GM12878 (cell line): ENCODE results near the gene KRTAP19-2. TPM values are rescaled to one million over a fixed set of nuclear protein-coding genes. Genes with fewer than 3 reads are reported as not detected.

Experiments used
- ATAC-seq: fragments of 200-7000 bp; cut with Tn5 transposase; 3 replicates; pipeline ENCODE4 v1.9.1; 2020; ENCODE audit warnings: mild to moderate bottlenecking, moderate library complexity
- BruUV-seq: library from RNA; stranded (reverse); fragments of 400-500 nt; replicated peaks from 2 replicates; lab custom pipeline; 2021; lab: Mats Ljungman, UMichigan
- CTCF ChIA-PET: fragments of 300-600 bp; sonication (Branson Sonifier 250); formaldehyde crosslinking; extraction: SDS; loops from one replicate; lab custom pipeline; 2021; ENCODE audit warnings: inconsistent platforms; lab: Yijun Ruan, JAX
- POLR2A ChIA-PET: fragments of 350-600 bp; formaldehyde crosslinking; extraction: SDS; loops from one replicate; lab custom pipeline; 2021; ENCODE audit warnings: inconsistent platforms; lab: Charles Lee
- RAD21 ChIA-PET: fragments of 300-600 bp; sonication (Branson Sonifier 250); formaldehyde crosslinking; loops from one replicate; lab custom pipeline; 2023; ENCODE audit warnings: antibody characterized with exemption; ENCODE audit not compliant: unreplicated experiment; lab: Charles Lee
- SMC1A ChIA-PET: fragments of 300-600 bp; sonication (Branson Sonifier 250); formaldehyde crosslinking; loops from one replicate; lab custom pipeline; 2023; ENCODE audit not compliant: unreplicated experiment, uncharacterized antibody; lab: Charles Lee
- DNase-seq: peaks from one replicate; pipeline ENCODE4 v3.0.0-alpha.2; 2011; ENCODE audit warnings: low read depth, low spot score
- FAIRE-seq: peaks from 3 replicates; lab custom pipeline; 2011; peaks lifted over from hg19 to GRCh38; lab: Jason Lieb, UNC
- H2AFZ ChIP-seq: 2 replicates; pipeline ENCODE4 v1.6.0; 2011; ENCODE audit warnings: low read depth, low read length, control low read depth; ENCODE audit not compliant: control insufficient read depth
- H3K27ac ChIP-seq: 2 replicates; pipeline ENCODE4 v1.5.1; 2011; ENCODE audit warnings: control low read depth; ENCODE audit not compliant: control insufficient read depth, insufficient read depth
- H3K27me3 ChIP-seq, 2 experiments: replicated peaks in 1 of 2; 2 replicates each; pipeline versions ENCODE4 v1.6.0 to v1.6.1; 2011; ENCODE audit warnings: low read length in 1 of 2; ENCODE audit not compliant: control insufficient read depth in 2 of 2, insufficient read depth in 2 of 2
- H3K36me3 ChIP-seq, 2 experiments: 2 replicates each; pipeline ENCODE4 v1.5.1; 2011; ENCODE audit warnings: low read length in 1 of 2; ENCODE audit not compliant: control insufficient read depth in 2 of 2, insufficient read depth in 2 of 2
- H3K4me1 ChIP-seq: 2 replicates; pipeline ENCODE4 v1.6.1; 2011; ENCODE audit warnings: mild to moderate bottlenecking, low read length, moderate library complexity, mixed read lengths; ENCODE audit not compliant: control insufficient read depth, insufficient read depth
- H3K4me2 ChIP-seq: 2 replicates; pipeline ENCODE4 v1.6.0; 2011; ENCODE audit warnings: control low read depth; ENCODE audit not compliant: control insufficient read depth, insufficient read depth
- H3K4me3 ChIP-seq: fragments of 200-600 bp; sonication (generic); 2 replicates; pipeline ENCODE4 v1.5.1; 2016
- H3K79me2 ChIP-seq: 2 replicates; pipeline ENCODE4 v1.6.0; 2011; ENCODE audit warnings: low read length; ENCODE audit not compliant: control insufficient read depth, insufficient read depth
- H3K9ac ChIP-seq: 2 replicates; pipeline ENCODE4 v1.8.0; 2011; ENCODE audit warnings: low read length, control low read depth, mixed read lengths; ENCODE audit not compliant: control insufficient read depth, insufficient read depth
- H3K9me3 ChIP-seq: replicated peaks from 3 replicates; pipeline ENCODE4 v1.5.1; 2011; ENCODE audit warnings: mild to moderate bottlenecking, low read length; ENCODE audit not compliant: control insufficient read depth, insufficient read depth
- H4K20me1 ChIP-seq: 2 replicates; pipeline ENCODE4 v1.6.0; 2011; ENCODE audit not compliant: control insufficient read depth, insufficient read depth
- HDAC2 ChIP-seq: fragments of 200-600 bp; sonication (generic); IDR thresholded peaks from 2 replicates; pipeline ENCODE4 v1.6.1; 2017
- NFXL1 ChIP-seq: fragments of 450-650 bp; IDR thresholded peaks from 2 replicates; pipeline ENCODE4 v1.6.1; 2017; ENCODE audit warnings: antibody characterized with exemption, mild to moderate bottlenecking, borderline replicate concordance
- PBX3 ChIP-seq: IDR thresholded peaks from 2 replicates; pipeline ENCODE4 v1.6.1; 2011; ENCODE audit warnings: mild to moderate bottlenecking, low read depth, low read length, moderate library complexity; ENCODE audit not compliant: insufficient replicate concordance
- PML ChIP-seq: IDR thresholded peaks from 2 replicates; pipeline ENCODE4 v1.6.1; 2012; ENCODE audit warnings: low read length, inconsistent platforms
- RELB ChIP-seq: fragments of 450-650 bp; IDR thresholded peaks from 2 replicates; pipeline ENCODE4 v1.6.1; 2017; ENCODE audit warnings: low read depth, mild to moderate bottlenecking, moderate library complexity
- TCF12 ChIP-seq: IDR thresholded peaks from 2 replicates; pipeline ENCODE4 v1.6.1; 2011; ENCODE audit warnings: low read depth, mild to moderate bottlenecking, low read length
- TCF3 ChIP-seq: IDR thresholded peaks from 2 replicates; pipeline ENCODE4 v1.6.1; 2012; ENCODE audit warnings: low read depth, mild to moderate bottlenecking, low read length, borderline replicate concordance; ENCODE audit not compliant: insufficient read depth
- ZBTB33 ChIP-seq: fragments of 450-650 bp; IDR thresholded peaks from 2 replicates; pipeline ENCODE4 v1.6.1; 2017; ENCODE audit warnings: mild to moderate bottlenecking
- ZNF24 ChIP-seq: fragments of 450-650 bp; IDR thresholded peaks from 2 replicates; pipeline ENCODE4 v1.6.1; 2017; ENCODE audit warnings: antibody characterized with exemption, mild to moderate bottlenecking
- WGBS: methylation state at CpG from one replicate; pipeline ENCODE4 v1.1.6; 2016; ENCODE audit warnings: low lambda C conversion rate; ENCODE audit not compliant: insufficient replicate concordance, insufficient coverage; ENCODE audit errors: missing lambda C conversion rate; 5-methylcytosine and 5-hydroxymethylcytosine counted together
- in situ Hi-C: fragments of 300-500 bp; cut with MboI; formaldehyde crosslinking; loops from 9 replicates; pipeline ENCODE4 v1.14.3; 2018; ENCODE audit warnings: mixed read lengths
- intact Hi-C: fragments of 100-400 bp; cut with micrococcal nuclease; formaldehyde crosslinking; loops from one replicate; pipeline ENCODE4 v1.14.2; 2022; ENCODE audit not compliant: unreplicated experiment
- polyA plus RNA-seq, 11 experiments: library from polyadenylated mRNA; depleted of rRNA in 4 of 11; unstranded in 6 of 11; stranded (reverse) in 5 of 11; fragments of >200 nt; fragmentation: Nextera tagmentation in 4 of 11; fragmentation: Illumina TruSeq in 1 of 11; extraction: Ambion mirVana in 4 of 11; extraction: Trizol in 1 of 11; gene quantifications; 1 replicate in 1 of 11; 2 replicates in 10 of 11; pipeline versions ENCODE4 v1.2.1 to v1.2.3, GENCODE V29; 2011 to 2016; ENCODE audit warnings: inconsistent platforms in 2 of 11, missing spikeins in 2 of 11, low read depth in 1 of 11
- total RNA-seq, 4 experiments: library from RNA; depleted of rRNA in 3 of 4; stranded (reverse); fragments of >200 nt in 3 of 4; fragmentation: Illumina TruSeq in 1 of 4; extraction: Trizol in 1 of 4; gene quantifications; 2 replicates each; pipeline versions ENCODE4 v1.2.1 to v1.2.3, GENCODE V29; 2013 to 2021

The KRTAP19-2 gene
- total and polyA plus RNA-seq, 10 of the 15 experiments (the other 5 are each of a cell fraction or from before 2014, with no cell fraction given) = not detected

GRCh38 chr21:30443226-30443625 is 44.0 kb downstream of the KRTAP19-2 start:
- no peak for DNase-seq
- FAIRE-seq = no peak
- H3K4me3 ChIP-seq = no peak overlapping the region
- no peak for ATAC-seq
- no peak overlapping the region for H2AFZ ChIP-seq
- H3K36me3 ChIP-seq = no peaks in the 10 kb centered on the region
- POLR2A ChIA-PET = no interaction called here
- in situ Hi-C loops = no loop called here
- CTCF ChIA-PET = no interaction called here
- SMC1A ChIA-PET = no interaction called here
- H3K9ac ChIP-seq = no peak overlapping the region
- no peaks in the 10 kb centered on the region for H3K27me3 ChIP-seq
- no peak overlapping the region for H3K4me2 ChIP-seq
- no TSS peak for BruUV-seq
- TF ChIP-seq PBX3 = no peak
- H4K20me1 ChIP-seq = no peaks in the 10 kb centered on the region
- intact Hi-C loops = loop anchor here (10.0 kb wide), 1 partner anchor 62 kb away; the partner anchor contains the start of gene KRTAP19-5
- no peaks in the 10 kb centered on the region for H3K79me2 ChIP-seq
- no peaks in the 10 kb centered on the region for H3K9me3 ChIP-seq
- H3K4me1 ChIP-seq = no peaks in the 10 kb centered on the region
- H3K27ac ChIP-seq = no peak overlapping the region
- RAD21 ChIA-PET = no interaction called here

GRCh38 chr21:30439975-30440374 is 47.3 kb downstream of the KRTAP19-2 start, which contains the start of gene KRTAP15-1:
TSS of gene KRTAP15-1 (plus strand) at chr21:30440275. CDS start at chr21:30440328, 53 bp downstream.
- no peaks in the 10 kb centered on the region for H3K4me1 ChIP-seq
- H3K27me3 ChIP-seq = no peaks in the 10 kb centered on the region
- no peaks in the 10 kb centered on the region for H4K20me1 ChIP-seq
- TF ChIP-seq NFXL1 (no peak), HDAC2 (no peak), ZBTB33 (no peak), TCF3 (no peak), TCF12 (no peak), ZNF24 (no peak), RELB (no peak), PML (no peak)
- no peak within 1 kb of the TSS for H3K4me2 ChIP-seq
- in situ Hi-C loops = no loop called here
- H3K36me3 ChIP-seq = no peaks in the 10 kb centered on the region
- ChIA-PET CTCF (no interaction called here), SMC1A (no interaction called here), RAD21 (no interaction called here), POLR2A (no interaction called here)
- no peaks in the 10 kb centered on the region for H3K9me3 ChIP-seq
- H3K4me3 ChIP-seq = no peak within 1 kb of the TSS
- no peak within 1 kb of the TSS for H3K9ac ChIP-seq
- FAIRE-seq (no peak), ATAC-seq (no peak), DNase-seq (no peak)
- no peak within 1 kb of the TSS for H2AFZ ChIP-seq
- WGBS = 60% methylated on average over 5 of the region's 5 CpGs
- intact Hi-C loops = loop anchor here (10.0 kb wide), 2 partner anchors 65 to 645 kb away; partner anchors contain the start of gene KRTAP19-5
- no peaks in the 10 kb centered on the region for H3K79me2 ChIP-seq
- H3K27ac ChIP-seq = no peak within 1 kb of the TSS
- no TSS peak for BruUV-seq
